ENCODE data around the gene PRR5.

PRR5 gene

GRCh38 chr22:44702479-44703198 lies 635 bp downstream of the PRR5 start:
- Histone ChIP-seq H3K27me3 (ENCODE audit: insufficient read depth, poor library complexity, severe bottlenecking) (no peaks in the 10 kb centered on the region), H3K4me3 (ENCODE audit: severe bottlenecking) (peak overlapping the region; percentile 78), H3K27ac (ENCODE audit: poor library complexity, severe bottlenecking) (no peak overlapping the region), H3K4me1 (ENCODE audit: insufficient read depth, poor library complexity, severe bottlenecking) (no peaks in the 10 kb centered on the region), H3K9me3 (ENCODE audit: severe bottlenecking) (no peaks in the 10 kb centered on the region), H3K36me3 (ENCODE audit: low read depth) (no peaks in the 10 kb centered on the region)
- TF ChIP-seq CTCF (IDR thresholded peaks at IDR 0.05; ENCODE audit: poor library complexity, severe bottlenecking): peak; percentile 5
- ATAC-seq (ENCODE audit: low read depth) (peak; percentile 53), DNase-seq (ENCODE audit: low spot score) (peak; percentile 60)

- no peak for TF ChIP-seq CTCF (IDR thresholded peaks at IDR 0.05; ENCODE audit: poor library complexity, severe bottlenecking)
- Histone ChIP-seq H3K4me3 (ENCODE audit: severe bottlenecking) (peak overlapping the region; percentile 78), H3K4me1 (ENCODE audit: insufficient read depth, poor library complexity, severe bottlenecking) (no peaks in the 10 kb centered on the region), H3K36me3 (ENCODE audit: low read depth) (no peaks in the 10 kb centered on the region), H3K9me3 (ENCODE audit: severe bottlenecking) (no peaks in the 10 kb centered on the region), H3K27me3 (ENCODE audit: insufficient read depth, poor library complexity, severe bottlenecking) (no peaks in the 10 kb centered on the region), H3K27ac (ENCODE audit: poor library complexity, severe bottlenecking) (no peak overlapping the region)
- ATAC-seq (ENCODE audit: low read depth) (no peak), DNase-seq (ENCODE audit: low spot score) (no peak)
Observed at GRCh38 chr22:44703255-44703870, 1.4 kb downstream of the PRR5 start.

- no peaks in the 10 kb centered on the region for H3K36me3 ChIP-seq (ENCODE audit: low read depth)
- ATAC-seq (ENCODE audit: low read depth): no peak
- no peak for DNase-seq (ENCODE audit: low spot score)
- H3K9me3 ChIP-seq (ENCODE audit: severe bottlenecking): no peaks in the 10 kb centered on the region
- no peaks in the 10 kb centered on the region for H3K4me1 ChIP-seq (ENCODE audit: insufficient read depth, poor library complexity, severe bottlenecking)
- no peak overlapping the region for H3K27ac ChIP-seq (ENCODE audit: poor library complexity, severe bottlenecking)
- no peak overlapping the region for H3K4me3 ChIP-seq (ENCODE audit: severe bottlenecking)
- no peaks in the 10 kb centered on the region for H3K27me3 ChIP-seq (ENCODE audit: insufficient read depth, poor library complexity, severe bottlenecking)
- TF ChIP-seq CTCF (IDR thresholded peaks at IDR 0.05; ENCODE audit: poor library complexity, severe bottlenecking): no peak
Observed at GRCh38 chr22:44704159-44705021, 2.4 kb downstream of the PRR5 start.

- DNase-seq (ENCODE audit: low spot score): no peak
- H3K4me1 ChIP-seq (ENCODE audit: insufficient read depth, poor library complexity, severe bottlenecking): no peaks in the 10 kb centered on the region
Observed at GRCh38 chr22:44705022-44705297, 3.0 kb downstream of the PRR5 start.

More at GRCh38 chr22:44705022-44705297, 3.0 kb downstream of the PRR5 start:
- no peaks in the 10 kb centered on the region for H3K9me3 ChIP-seq (ENCODE audit: severe bottlenecking)
- H3K27ac ChIP-seq (ENCODE audit: poor library complexity, severe bottlenecking): no peak overlapping the region
- no peak overlapping the region for H3K4me3 ChIP-seq (ENCODE audit: severe bottlenecking)
- no peak for TF ChIP-seq CTCF (IDR thresholded peaks at IDR 0.05; ENCODE audit: poor library complexity, severe bottlenecking)
- no peaks in the 10 kb centered on the region for H3K36me3 ChIP-seq (ENCODE audit: low read depth)
- no peaks in the 10 kb centered on the region for H3K27me3 ChIP-seq (ENCODE audit: insufficient read depth, poor library complexity, severe bottlenecking)
- no peak for ATAC-seq (ENCODE audit: low read depth)

Measured in RWPE2 (cell line).